Memory B cell (primary cell): Measurements from ENCODE around the gene CEP152.

ENCODE experiments used
- ATAC-seq: fragments of 150-1000 bp; cut with Tn5 transposase; 2 replicates; pipeline ENCODE4 v1.10.0; 2021; ENCODE audit warnings: low read depth, mild to moderate bottlenecking, moderate library complexity
- DNase-seq, 2 donors: peaks; one replicate each; pipeline ENCODE4 v3.0.0; 2022; ENCODE audit warnings: low spot score in 2 of 2
- H3K27ac Mint-ChIP-seq: one replicate; pipeline ENCODE4 v1.8.0; 2022; ENCODE audit warnings: mild to moderate bottlenecking, moderate library complexity, mixed read lengths
- H3K27me3 Mint-ChIP-seq: one replicate; pipeline ENCODE4 v1.8.0; 2022; ENCODE audit warnings: mixed read lengths
- H3K36me3 Mint-ChIP-seq: one replicate; pipeline ENCODE4 v1.8.0; 2022; ENCODE audit warnings: mild to moderate bottlenecking, mixed read lengths
- H3K4me1 Mint-ChIP-seq: one replicate; pipeline ENCODE4 v1.8.0; 2022; ENCODE audit warnings: mixed read lengths
- H3K4me3 Mint-ChIP-seq: one replicate; pipeline ENCODE4 v1.8.0; 2022; ENCODE audit warnings: mild to moderate bottlenecking, moderate library complexity, mixed read lengths
- H3K9me3 Mint-ChIP-seq: one replicate; pipeline ENCODE4 v1.8.0; 2022; ENCODE audit warnings: mixed read lengths

The CEP152 gene

DNA sequence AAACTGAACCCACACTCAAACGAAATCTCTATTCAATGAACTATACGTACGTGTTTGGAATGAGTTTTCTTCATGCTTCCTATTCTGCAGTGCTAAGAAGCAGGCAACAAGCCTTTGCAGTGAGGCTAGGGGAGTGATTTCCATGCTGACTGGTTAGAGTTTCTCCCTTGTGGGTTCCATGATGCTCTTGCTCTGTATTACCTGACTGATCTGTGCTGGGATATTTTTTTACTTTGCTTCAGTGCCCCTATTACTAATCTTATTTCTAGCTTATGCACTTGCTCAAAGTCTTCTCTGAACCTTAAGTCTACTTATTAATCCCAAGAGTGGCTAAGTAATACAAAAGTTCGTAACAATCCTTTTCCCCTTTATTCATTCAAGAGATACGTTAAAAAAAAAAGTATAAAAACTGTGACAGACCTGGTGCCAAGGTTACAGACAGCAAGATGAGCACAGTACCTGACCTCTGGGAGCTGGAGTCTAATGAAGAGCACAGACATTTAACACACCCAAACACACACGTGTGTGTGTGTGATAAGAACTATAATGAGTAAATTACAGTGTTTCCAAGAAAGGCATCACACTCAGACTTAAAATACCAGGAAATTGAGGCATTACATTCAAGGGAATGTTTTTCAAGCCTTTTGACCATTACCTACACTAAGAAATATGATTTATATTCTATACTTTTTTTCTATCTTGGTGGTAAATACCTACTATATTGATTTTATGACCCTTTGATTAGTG, 114.9 kb downstream of the CEP152 start:
- no peaks in the 10 kb centered on the region for H3K36me3 Mint-ChIP-seq
- no peak for DNase-seq
- no peaks in the 10 kb centered on the region for H3K4me1 Mint-ChIP-seq
- H3K27ac Mint-ChIP-seq, result no peak overlapping the region
- ATAC-seq, result no peak
- H3K4me3 Mint-ChIP-seq, result no peak overlapping the region
- H3K9me3 Mint-ChIP-seq, result no peaks in the 10 kb centered on the region
- H3K27me3 Mint-ChIP-seq, result no peaks in the 10 kb centered on the region

DNA sequence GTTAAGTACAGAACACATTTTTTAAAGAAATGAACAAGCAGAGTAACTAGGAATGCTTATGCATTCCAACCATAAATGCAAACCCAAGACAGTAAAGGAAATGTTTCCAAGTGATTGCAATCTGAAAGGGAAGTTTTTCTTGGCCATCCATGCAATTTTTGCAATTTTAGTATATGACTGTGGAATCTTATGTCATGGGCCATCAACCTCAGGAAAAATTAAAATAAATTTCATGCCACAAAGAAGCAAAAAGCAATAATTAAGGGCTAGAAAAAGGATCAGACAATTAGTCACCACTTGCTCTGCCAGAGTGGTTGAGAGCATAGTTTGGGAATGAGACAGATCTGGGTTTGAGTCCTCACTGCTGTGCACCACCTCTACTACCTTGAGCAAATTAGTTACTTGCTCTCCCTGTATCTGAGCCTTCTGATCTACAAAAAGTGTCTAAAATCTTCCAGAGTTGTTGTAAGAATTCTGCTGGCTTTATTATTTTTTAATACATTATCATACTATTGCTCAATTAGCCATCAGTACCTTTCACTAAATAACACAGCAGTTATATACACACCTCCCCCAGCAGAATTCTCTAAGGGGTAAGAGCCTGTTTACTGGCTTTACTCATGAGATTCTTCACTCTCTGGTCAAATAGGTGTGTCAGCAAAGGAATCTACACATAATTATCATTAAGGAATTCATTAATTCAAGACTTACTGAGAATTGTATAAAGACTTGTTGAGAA, 115.6 kb downstream of the CEP152 start:
- ATAC-seq (no peak), DNase-seq (no peak)
- H3K9me3 Mint-ChIP-seq, result no peaks in the 10 kb centered on the region
- no peaks in the 10 kb centered on the region for H3K4me1 Mint-ChIP-seq
- no peaks in the 10 kb centered on the region for H3K36me3 Mint-ChIP-seq
- no peak overlapping the region for H3K4me3 Mint-ChIP-seq
- no peak overlapping the region for H3K27ac Mint-ChIP-seq
- no peaks in the 10 kb centered on the region for H3K27me3 Mint-ChIP-seq

DNA sequence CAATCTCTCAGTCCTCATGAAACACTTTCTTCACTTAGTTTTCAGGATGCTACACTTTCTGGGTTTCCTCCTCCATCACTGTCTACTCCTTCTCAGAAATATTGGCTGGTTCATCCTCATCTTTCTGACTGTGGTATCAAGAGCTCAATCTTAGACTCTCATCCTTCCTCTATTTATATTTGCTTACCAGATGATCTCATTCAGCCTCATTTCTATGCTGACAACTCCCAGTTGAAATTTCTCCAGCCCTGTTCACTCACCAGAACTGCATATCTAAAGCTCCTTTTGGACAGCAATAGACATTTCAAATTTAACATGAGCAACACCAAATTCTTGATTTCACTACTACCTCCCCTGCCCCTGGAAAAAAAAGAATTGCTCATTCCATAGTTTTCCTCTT, 117.4 kb downstream of the CEP152 start:
- H3K4me3 Mint-ChIP-seq, result no peak overlapping the region
- DNase-seq (no peak), ATAC-seq (no peak)
- no peaks in the 10 kb centered on the region for H3K27me3 Mint-ChIP-seq
- H3K4me1 Mint-ChIP-seq, result no peaks in the 10 kb centered on the region
- no peaks in the 10 kb centered on the region for H3K36me3 Mint-ChIP-seq
- H3K9me3 Mint-ChIP-seq, result no peaks in the 10 kb centered on the region
- H3K27ac Mint-ChIP-seq, result no peak overlapping the region

DNA sequence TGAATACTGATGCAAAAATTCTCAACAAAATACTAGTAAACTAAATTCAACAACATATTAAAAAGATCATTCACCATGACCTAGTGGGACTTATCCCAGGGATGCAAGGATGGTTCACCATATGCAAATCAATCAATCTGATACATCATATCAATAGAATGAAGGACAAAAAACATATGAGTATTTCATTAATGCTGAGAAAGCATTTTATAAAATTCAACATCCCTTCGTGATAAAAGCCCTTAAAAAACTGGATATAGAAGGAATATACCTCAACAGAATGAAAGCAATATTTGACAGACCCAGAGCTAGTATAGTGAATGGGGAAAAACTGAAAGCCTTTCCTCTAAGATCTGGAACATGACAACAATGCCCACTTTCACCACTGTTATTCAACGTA, 122.4 kb downstream of the CEP152 start:
- no peak for DNase-seq
- Mint-ChIP-seq H3K9me3 (peaks cover 8% of the 10 kb centered on the region), H3K36me3 (peaks cover 4% of the 10 kb centered on the region), H3K4me3 (no peak overlapping the region), H3K4me1 (no peaks in the 10 kb centered on the region), H3K27ac (no peak overlapping the region), H3K27me3 (peaks cover 1% of the 10 kb centered on the region)
- ATAC-seq, result no peak
